OCI-LY3 (cell line): Measurements from ENCODE around the gene SSTR4.

Experiments used
- EZH2phosphoT487 ChIP-seq: fragments of 200-600 bp; shearing (Covaris generic); IDR thresholded peaks from 2 replicates; pipeline ENCODE4 v1.6.1; 2018; ENCODE audit warnings: antibody characterized with exemption, mixed run types, low read depth
- TF ChIP-seq, protein P1 (sequence below): fragments of 200-600, 300-600 bp; sonication (generic); IDR thresholded peaks from 2 replicates; pipeline ENCODE4 v1.5.1; 2014; ENCODE audit warnings: antibody characterized with exemption, low read length, low read depth

DNA sequence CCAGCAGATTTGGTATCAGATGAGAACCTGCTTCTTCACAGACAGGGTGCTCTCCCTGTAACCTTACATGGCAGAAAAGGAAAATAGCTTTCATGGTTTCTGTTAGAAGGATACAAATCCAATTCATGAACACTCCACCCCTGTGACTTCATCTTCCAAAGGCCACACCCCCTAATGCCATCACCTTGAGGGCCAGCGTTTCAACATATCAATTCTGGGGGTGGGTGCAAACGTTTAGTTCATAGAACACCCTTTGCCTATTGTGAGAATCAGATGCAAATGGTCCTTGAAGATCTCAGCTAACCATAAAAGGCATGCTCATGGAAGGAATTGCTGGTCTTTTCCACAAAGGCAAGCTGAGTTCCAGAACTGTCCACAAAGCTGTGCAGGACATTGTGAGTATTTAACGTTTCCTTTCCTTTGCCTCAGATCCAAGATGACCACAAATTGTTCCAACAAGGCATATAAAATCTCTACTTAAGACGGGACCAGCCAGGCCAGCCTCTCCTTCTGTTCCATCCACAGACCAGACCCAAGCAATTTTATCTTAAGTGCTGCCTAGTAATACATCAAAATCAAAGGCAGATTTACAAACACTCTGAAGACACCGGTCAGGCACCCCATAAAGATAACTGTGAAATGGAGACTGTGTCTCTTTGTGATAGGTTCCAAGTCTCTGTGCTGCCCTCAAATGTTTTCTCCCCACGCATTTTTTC is 34.7 kb upstream of the SSTR4 start:
- TF ChIP-seq, protein P1, sequence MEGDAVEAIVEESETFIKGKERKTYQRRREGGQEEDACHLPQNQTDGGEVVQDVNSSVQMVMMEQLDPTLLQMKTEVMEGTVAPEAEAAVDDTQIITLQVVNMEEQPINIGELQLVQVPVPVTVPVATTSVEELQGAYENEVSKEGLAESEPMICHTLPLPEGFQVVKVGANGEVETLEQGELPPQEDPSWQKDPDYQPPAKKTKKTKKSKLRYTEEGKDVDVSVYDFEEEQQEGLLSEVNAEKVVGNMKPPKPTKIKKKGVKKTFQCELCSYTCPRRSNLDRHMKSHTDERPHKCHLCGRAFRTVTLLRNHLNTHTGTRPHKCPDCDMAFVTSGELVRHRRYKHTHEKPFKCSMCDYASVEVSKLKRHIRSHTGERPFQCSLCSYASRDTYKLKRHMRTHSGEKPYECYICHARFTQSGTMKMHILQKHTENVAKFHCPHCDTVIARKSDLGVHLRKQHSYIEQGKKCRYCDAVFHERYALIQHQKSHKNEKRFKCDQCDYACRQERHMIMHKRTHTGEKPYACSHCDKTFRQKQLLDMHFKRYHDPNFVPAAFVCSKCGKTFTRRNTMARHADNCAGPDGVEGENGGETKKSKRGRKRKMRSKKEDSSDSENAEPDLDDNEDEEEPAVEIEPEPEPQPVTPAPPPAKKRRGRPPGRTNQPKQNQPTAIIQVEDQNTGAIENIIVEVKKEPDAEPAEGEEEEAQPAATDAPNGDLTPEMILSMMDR = no peak
- TF ChIP-seq EZH2phosphoT487 = no peak
